ENCODE results near the gene PACRG. TPM values are rescaled to one million over a fixed set of nuclear protein-coding genes. Genes with fewer than 3 reads are reported as not detected.

PACRG gene
- total RNA-seq, 3 donors from 2014 or later, result 0.64 to 6.4 (median 4.6) TPM

DNA sequence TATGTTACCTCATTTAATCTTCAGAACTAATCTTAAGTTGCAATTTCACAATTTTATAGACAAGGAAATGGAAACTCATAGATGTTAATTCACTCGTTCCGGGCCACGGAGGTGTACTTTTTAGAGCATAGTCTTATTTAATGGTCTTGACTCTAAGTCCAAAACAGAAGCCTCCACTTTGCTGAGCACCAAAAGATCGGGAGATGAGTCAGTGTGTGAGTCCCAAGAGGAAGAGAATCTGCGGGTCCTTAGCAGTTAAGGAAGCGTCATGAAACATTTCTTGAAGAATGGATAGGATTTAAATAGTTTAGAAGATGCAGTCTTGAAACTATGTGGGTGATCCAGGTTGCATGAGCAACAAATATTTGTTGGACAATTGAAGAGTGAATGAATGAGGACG is 454.9 kb downstream of the PACRG start:
- TF ChIP-seq, protein P1, sequence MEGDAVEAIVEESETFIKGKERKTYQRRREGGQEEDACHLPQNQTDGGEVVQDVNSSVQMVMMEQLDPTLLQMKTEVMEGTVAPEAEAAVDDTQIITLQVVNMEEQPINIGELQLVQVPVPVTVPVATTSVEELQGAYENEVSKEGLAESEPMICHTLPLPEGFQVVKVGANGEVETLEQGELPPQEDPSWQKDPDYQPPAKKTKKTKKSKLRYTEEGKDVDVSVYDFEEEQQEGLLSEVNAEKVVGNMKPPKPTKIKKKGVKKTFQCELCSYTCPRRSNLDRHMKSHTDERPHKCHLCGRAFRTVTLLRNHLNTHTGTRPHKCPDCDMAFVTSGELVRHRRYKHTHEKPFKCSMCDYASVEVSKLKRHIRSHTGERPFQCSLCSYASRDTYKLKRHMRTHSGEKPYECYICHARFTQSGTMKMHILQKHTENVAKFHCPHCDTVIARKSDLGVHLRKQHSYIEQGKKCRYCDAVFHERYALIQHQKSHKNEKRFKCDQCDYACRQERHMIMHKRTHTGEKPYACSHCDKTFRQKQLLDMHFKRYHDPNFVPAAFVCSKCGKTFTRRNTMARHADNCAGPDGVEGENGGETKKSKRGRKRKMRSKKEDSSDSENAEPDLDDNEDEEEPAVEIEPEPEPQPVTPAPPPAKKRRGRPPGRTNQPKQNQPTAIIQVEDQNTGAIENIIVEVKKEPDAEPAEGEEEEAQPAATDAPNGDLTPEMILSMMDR (IDR thresholded peaks at IDR 0.05), result no peak
- TF ChIP-seq POLR2AphosphoS5 (IDR thresholded peaks at IDR 0.05) (no peak), POLR2A (IDR thresholded peaks at IDR 0.05) (no peak)
- intact Hi-C loops (cut with DNase I; ENCODE audit: low total_unique reads), result loop anchor here (5.0 to 10.0 kb wide), 2 partner anchors 160 to 232 kb away; partner anchors contain the start of gene QKI
- H3K27me3 ChIP-seq, result no peaks in the 10 kb centered on the region
- no peaks in the 10 kb centered on the region for H3K36me3 ChIP-seq
- no peaks in the 10 kb centered on the region for H3K9me3 ChIP-seq
- no peak overlapping the region for H3K4me3 ChIP-seq
- H3K4me1 ChIP-seq, result no peaks in the 10 kb centered on the region
- DNase-seq (ENCODE audit: low spot score in 2 of 2), result no peak
- H3K27ac ChIP-seq, result no peak overlapping the region

DNA sequence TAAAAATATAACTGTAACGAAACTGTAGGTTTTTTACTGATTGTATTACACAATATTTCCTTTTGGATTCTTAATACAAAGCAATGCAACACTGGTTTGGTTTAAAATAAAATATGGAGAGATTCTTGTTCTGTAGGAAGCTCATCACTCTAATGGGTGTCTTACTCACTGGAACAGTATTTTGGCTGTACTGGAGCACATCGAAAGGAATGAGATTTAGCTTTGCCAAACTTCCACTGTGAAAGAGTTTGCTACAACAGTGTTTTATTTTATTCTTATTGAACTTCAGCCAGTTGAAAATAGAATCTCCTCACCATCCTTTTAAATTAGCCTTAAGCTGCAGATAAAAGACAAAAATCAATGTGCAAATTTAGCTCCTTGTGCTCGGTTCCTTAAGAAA is 456.0 kb downstream of the PACRG start:
- Histone ChIP-seq H3K4me3 (no peak overlapping the region), H3K27ac (no peak overlapping the region), H3K4me1 (no peaks in the 10 kb centered on the region)

DNA sequence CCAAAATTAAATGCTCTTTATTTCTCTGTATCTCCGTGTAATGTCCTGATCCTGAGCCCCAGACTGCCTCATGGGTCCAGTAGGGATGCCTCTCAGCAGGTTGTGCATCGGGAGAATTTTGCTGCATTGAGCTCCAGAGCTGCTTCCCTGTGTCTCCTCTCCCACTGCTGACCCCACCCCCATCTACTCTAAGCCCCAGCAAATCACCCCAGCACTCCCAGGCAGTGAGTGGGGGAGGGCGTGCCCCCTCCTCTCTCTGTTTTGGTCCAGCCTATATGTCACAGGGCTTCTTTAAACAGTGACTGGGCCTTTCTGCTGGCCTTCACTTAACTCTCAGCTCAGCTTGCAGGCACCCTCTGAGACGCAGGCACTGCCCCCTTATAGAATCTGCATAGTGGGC is 458.0 kb downstream of the PACRG start:
- intact Hi-C loops (cut with DNase I; ENCODE audit: low total_unique reads), result loop anchor here (10.0 kb wide), 1 partner anchor 229 kb away; the partner anchor contains the start of gene QKI
- no peaks in the 10 kb centered on the region for H3K36me3 ChIP-seq
- H3K27ac ChIP-seq, result no peak overlapping the region
- no peaks in the 10 kb centered on the region for H3K27me3 ChIP-seq
- H3K4me3 ChIP-seq, result no peak overlapping the region
- H3K9me3 ChIP-seq, result no peaks in the 10 kb centered on the region
- TF ChIP-seq, protein P1 (IDR thresholded peaks at IDR 0.05), result no peak
- TF ChIP-seq POLR2AphosphoS5 (IDR thresholded peaks at IDR 0.05) (no peak), POLR2A (IDR thresholded peaks at IDR 0.05) (no peak)
- H3K4me1 ChIP-seq, result no peaks in the 10 kb centered on the region
- DNase-seq (ENCODE audit: low spot score in 2 of 2), result no peak

More for the DNA sequence above, 456.0 kb downstream of the PACRG start:
- no peaks in the 10 kb centered on the region for H3K36me3 ChIP-seq
- intact Hi-C loops (cut with DNase I; ENCODE audit: low total_unique reads), result loop anchor here (5.0 to 10.0 kb wide), 2 partner anchors 162 to 231 kb away; partner anchors contain the start of gene QKI
- H3K27me3 ChIP-seq, result no peaks in the 10 kb centered on the region
- H3K9me3 ChIP-seq, result no peaks in the 10 kb centered on the region
- TF ChIP-seq, protein P1 (IDR thresholded peaks at IDR 0.05), result no peak
- TF ChIP-seq POLR2A (IDR thresholded peaks at IDR 0.05) (no peak), POLR2AphosphoS5 (IDR thresholded peaks at IDR 0.05) (no peak)
- DNase-seq (ENCODE audit: low spot score in 2 of 2), result no peak

DNA sequence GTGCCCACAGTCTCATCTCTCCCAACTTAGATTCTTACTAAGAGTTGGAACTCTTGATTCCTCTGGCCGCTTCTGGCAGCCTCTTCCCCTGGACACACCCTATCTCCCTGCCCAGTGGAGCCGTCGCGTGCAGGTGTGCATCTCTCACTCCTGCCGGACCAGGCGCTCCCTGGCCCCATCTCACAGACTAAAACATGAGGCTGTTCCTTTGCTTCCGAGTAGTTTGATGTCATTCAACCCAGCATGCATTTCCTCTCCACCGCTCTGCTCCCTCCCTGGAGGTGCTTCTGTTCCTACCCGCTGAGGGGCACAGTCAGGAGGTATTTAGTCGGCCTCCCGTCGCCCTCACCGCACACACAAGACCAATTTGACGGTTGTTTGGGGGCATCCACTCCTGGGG is 458.8 kb downstream of the PACRG start:
- intact Hi-C loops (cut with DNase I; ENCODE audit: low total_unique reads), result loop anchor here (10.0 kb wide), 1 partner anchor 228 kb away; the partner anchor contains the start of gene QKI
- Histone ChIP-seq H3K4me1 (no peaks in the 10 kb centered on the region), H3K9me3 (no peaks in the 10 kb centered on the region), H3K36me3 (no peaks in the 10 kb centered on the region), H3K27me3 (no peaks in the 10 kb centered on the region), H3K4me3 (no peak overlapping the region), H3K27ac (no peak overlapping the region)
- DNase-seq (ENCODE audit: low spot score in 2 of 2), result no peak
- TF ChIP-seq POLR2A (IDR thresholded peaks at IDR 0.05) (no peak), POLR2AphosphoS5 (IDR thresholded peaks at IDR 0.05) (no peak)
- TF ChIP-seq, protein P1 (IDR thresholded peaks at IDR 0.05), result no peak

DNA sequence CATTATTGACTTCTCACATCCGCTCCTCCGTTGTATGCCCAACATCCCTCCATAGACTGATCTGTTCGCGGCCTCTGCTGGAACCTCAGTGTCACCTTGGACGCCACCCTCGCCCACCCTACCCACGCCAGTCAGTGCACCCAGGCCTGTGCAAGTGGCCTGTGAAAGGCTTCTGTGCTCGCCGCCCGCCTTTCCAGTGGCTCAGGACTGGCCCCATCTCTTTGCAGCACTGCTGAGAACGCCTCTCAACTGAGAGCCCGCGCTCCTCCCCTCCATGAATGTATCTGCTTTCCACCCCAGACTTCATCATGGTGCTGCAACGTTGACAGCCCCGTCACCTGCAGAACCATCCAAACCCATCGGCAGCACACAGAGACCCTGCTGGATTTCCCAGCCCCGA is 459.4 kb downstream of the PACRG start:
- intact Hi-C loops (cut with DNase I; ENCODE audit: low total_unique reads), result loop anchor here (10.0 kb wide), 1 partner anchor 228 kb away; the partner anchor contains the start of gene QKI
- no peaks in the 10 kb centered on the region for H3K27me3 ChIP-seq
- DNase-seq (ENCODE audit: low spot score in 2 of 2), result no peak

More for the DNA sequence above, 459.4 kb downstream of the PACRG start:
- H3K36me3 ChIP-seq, result no peaks in the 10 kb centered on the region
- no peak overlapping the region for H3K27ac ChIP-seq
- no peaks in the 10 kb centered on the region for H3K4me1 ChIP-seq
- H3K4me3 ChIP-seq, result no peak overlapping the region
- TF ChIP-seq POLR2AphosphoS5 (IDR thresholded peaks at IDR 0.05) (no peak), POLR2A (IDR thresholded peaks at IDR 0.05) (no peak)
- TF ChIP-seq, protein P1 (IDR thresholded peaks at IDR 0.05), result no peak
- H3K9me3 ChIP-seq, result no peaks in the 10 kb centered on the region
